Tibial nerve (tissue), 3 donors: ENCODE data around the gene SLC8A3.

Experiments used
- CTCF ChIP-seq, 5 experiments: fragments of 200-600 bp in 3 of 5; fragments of 450-650 bp in 2 of 5; sonication (generic) in 3 of 5; IDR thresholded peaks; one replicate each; pipeline ENCODE4 v1.5.1; 2016 to 2019; ENCODE audit warnings: antibody characterized with exemption in 5 of 5, mild to moderate bottlenecking in 3 of 5, moderate library complexity in 2 of 5
- POLR2A ChIP-seq, 2 donors: fragments of 450-650 bp; IDR thresholded peaks; one replicate each; pipeline ENCODE4 v1.6.1; 2017; ENCODE audit warnings: antibody characterized with exemption in 2 of 2, mild to moderate bottlenecking in 2 of 2, moderate library complexity in 2 of 2

- no peak for TF ChIP-seq CTCF (IDR thresholded peaks at IDR 0.05)
- no peak for TF ChIP-seq POLR2A (IDR thresholded peaks at IDR 0.05)
These were observed 131.1 kb downstream of the SLC8A3 start for GRCh38 chr14:70057519-70058136.
